CD4-positive, alpha-beta T cell (primary cell): ENCODE measurements around the gene SELENOM. TPM values are rescaled to one million over a fixed set of nuclear protein-coding genes. Genes with fewer than 3 reads are reported as not detected.

Source experiments
- ATAC-seq: fragments of 200-7000 bp; cut with Tn5 transposase; one replicate; pipeline ENCODE4 v1.10.0; 2022; ENCODE audit warnings: mild to moderate bottlenecking; ENCODE audit not compliant: poor library complexity
- CTCF ChIA-PET: fragments of 350-600 bp; sonication (Branson Sonifier 250); formaldehyde crosslinking; loops from one replicate; lab custom pipeline; 2021; ENCODE audit warnings: antibody characterized with exemption, inconsistent platforms; lab: Charles Lee
- POLR2A ChIA-PET: fragments of 350-600 bp; sonication (Branson Sonifier 250); formaldehyde crosslinking; loops from one replicate; lab custom pipeline; 2021; ENCODE audit warnings: antibody characterized with exemption, inconsistent platforms; lab: Charles Lee
- DNase-seq, 14 experiments: peaks; one replicate each; pipeline ENCODE4 v3.0.0-alpha.2; 2013 to 2020; ENCODE audit warnings: mixed read lengths in 2 of 14
- H3K27ac ChIP-seq, 2 donors: one replicate each; pipeline versions ENCODE4 v1.5.1 to v1.7.0; 2013; ENCODE audit warnings: low read length in 2 of 2, low read depth in 1 of 2, mild to moderate bottlenecking in 1 of 2
- H3K27me3 ChIP-seq, 2 experiments: 1 replicate in 1 of 2; 2 replicates in 1 of 2; pipeline versions ENCODE4 v1.6.1 to v1.7.0; 2013; ENCODE audit warnings: low read length in 2 of 2, control low read depth in 1 of 2, mild to moderate bottlenecking in 1 of 2, moderate library complexity in 1 of 2; ENCODE audit not compliant: insufficient read depth in 2 of 2, control insufficient read depth in 1 of 2
- H3K36me3 ChIP-seq: one replicate; pipeline ENCODE4 v1.6.1; 2013; ENCODE audit warnings: low read length, control low read depth; ENCODE audit not compliant: insufficient read depth
- H3K4me1 ChIP-seq: one replicate; pipeline ENCODE4 v1.6.1; 2013; ENCODE audit warnings: low read length, control low read depth; ENCODE audit not compliant: insufficient read depth
- H3K4me3 ChIP-seq: one replicate; pipeline ENCODE4 v1.5.1; 2013; ENCODE audit warnings: mild to moderate bottlenecking, low read length, moderate library complexity
- H3K9me3 ChIP-seq, 2 experiments: 1 replicate in 1 of 2; 2 replicates in 1 of 2; pipeline versions ENCODE4 v1.6.1 to v1.7.0; 2013; ENCODE audit warnings: low read length in 2 of 2, mild to moderate bottlenecking in 2 of 2, control low read depth in 1 of 2, moderate library complexity in 1 of 2; ENCODE audit not compliant: control insufficient read depth in 1 of 2, insufficient read depth in 1 of 2
- H3K27ac Mint-ChIP-seq: one replicate; pipeline ENCODE4 v1.8.0; 2020; ENCODE audit warnings: mixed read lengths
- H3K27me3 Mint-ChIP-seq: one replicate; pipeline ENCODE4 v1.8.0; 2021; ENCODE audit warnings: mixed read lengths
- H3K36me3 Mint-ChIP-seq: one replicate; pipeline ENCODE4 v1.8.0; 2021; ENCODE audit warnings: low read depth, mixed read lengths
- H3K4me1 Mint-ChIP-seq: one replicate; pipeline ENCODE4 v1.8.0; 2021; ENCODE audit warnings: low read depth, mixed read lengths
- H3K4me3 Mint-ChIP-seq: one replicate; pipeline ENCODE4 v1.8.0; 2020; ENCODE audit warnings: mild to moderate bottlenecking, mixed read lengths
- H3K9me3 Mint-ChIP-seq: one replicate; pipeline ENCODE4 v1.8.0; 2020; ENCODE audit warnings: mixed read lengths
- CTCF ChIP-seq: fragments of 200-600 bp; IDR thresholded peaks from one replicate; pipeline ENCODE4 v1.8.0; 2022; ENCODE audit warnings: antibody characterized with exemption, mild to moderate bottlenecking
- intact Hi-C, 2 experiments: fragments of 100-400 bp; cut with DNase I in 1 of 2; cut with micrococcal nuclease in 1 of 2; formaldehyde crosslinking; loops; one replicate each; pipeline versions ENCODE4 v1.15.1 to v1.9.0; 2023 to 2025; cut with DNase I, micrococcal nuclease
- total RNA-seq, 174 experiments: library from RNA in 2 of 174; stranded (reverse) in 2 of 174; gene quantifications; one replicate each; pipeline ENCODE4 v1.2.3 and lab custom pipeline; 2021 to 2026

The SELENOM gene
- total RNA-seq, 2 experiments from 2014 or later, result 78.0 to 82.4 TPM

GRCh38 chr22:31088233-31088986, 19.0 kb downstream of the SELENOM start:
- no peaks in the 10 kb centered on the region for H3K27me3 ChIP-seq
- H3K27ac ChIP-seq, result no peak overlapping the region
- intact Hi-C loops, result loop anchor here (5.0 to 10.0 kb wide), 4 partner anchors 59 to 424 kb away; partner anchors contain the start of gene DUSP18 (in 1 of the 2)
- H3K9me3 ChIP-seq, result no peaks in the 10 kb centered on the region
- CTCF ChIA-PET, result no interaction called here
- peaks cover 11% of the 10 kb centered on the region for H3K4me1 Mint-ChIP-seq
- no peaks in the 10 kb centered on the region for H3K36me3 ChIP-seq
- TF ChIP-seq CTCF, result no peak
- no peaks in the 10 kb centered on the region for H3K36me3 Mint-ChIP-seq
- no peak overlapping the region for H3K4me3 Mint-ChIP-seq
- POLR2A ChIA-PET, result no interaction called here
- H3K27ac Mint-ChIP-seq, result no peak overlapping the region
- no peaks in the 10 kb centered on the region for H3K9me3 Mint-ChIP-seq
- H3K4me1 ChIP-seq, result peaks cover 24% of the 10 kb centered on the region
- H3K27me3 Mint-ChIP-seq, result no peaks in the 10 kb centered on the region
- no peak overlapping the region for H3K4me3 ChIP-seq
- ATAC-seq (no peak), DNase-seq (no peak)

DNA sequence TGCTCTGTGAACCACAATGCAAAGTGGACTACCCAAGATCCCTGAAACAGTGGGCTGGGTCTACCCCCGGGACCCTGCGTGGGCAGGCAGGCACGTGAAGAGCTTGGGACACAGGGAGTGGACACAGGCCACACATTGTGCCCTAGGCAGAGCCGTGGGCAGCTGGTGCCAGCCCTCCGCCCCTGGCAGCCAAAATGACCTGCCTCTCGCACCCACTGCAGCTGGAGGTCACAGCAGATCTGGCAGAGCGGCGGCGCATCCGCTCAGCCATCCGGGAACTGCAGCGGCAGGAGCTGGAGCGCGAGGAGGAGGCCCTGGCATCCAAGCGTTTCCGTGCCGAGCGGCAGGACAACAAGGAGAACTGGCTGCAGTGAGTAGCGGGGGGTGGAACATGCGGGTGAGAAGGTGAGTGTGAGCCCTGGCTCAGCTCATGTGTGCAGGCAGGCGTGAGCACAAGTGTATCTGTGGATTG, 19.6 kb downstream of the SELENOM start:
- Mint-ChIP-seq H3K36me3 (no peaks in the 10 kb centered on the region), H3K4me1 (peaks cover 17% of the 10 kb centered on the region), H3K4me3 (no peak overlapping the region), H3K27ac (no peak overlapping the region), H3K27me3 (no peaks in the 10 kb centered on the region), H3K9me3 (no peaks in the 10 kb centered on the region)
- peaks cover 31% of the 10 kb centered on the region for H3K4me1 ChIP-seq
- no peak overlapping the region for H3K4me3 ChIP-seq
- no peak for TF ChIP-seq CTCF
- no peak for DNase-seq
- POLR2A ChIA-PET, result no interaction called here
- CTCF ChIA-PET, result no interaction called here
- H3K27me3 ChIP-seq, result no peaks in the 10 kb centered on the region
- no peaks in the 10 kb centered on the region for H3K36me3 ChIP-seq
- no peak for ATAC-seq
- intact Hi-C loops, result loop anchor here (5.0 to 10.0 kb wide), 4 partner anchors 60 to 423 kb away; partner anchors contain the start of gene DUSP18 (in 1 of the 2)
- no peaks in the 10 kb centered on the region for H3K9me3 ChIP-seq
- H3K27ac ChIP-seq, result no peak overlapping the region

DNA sequence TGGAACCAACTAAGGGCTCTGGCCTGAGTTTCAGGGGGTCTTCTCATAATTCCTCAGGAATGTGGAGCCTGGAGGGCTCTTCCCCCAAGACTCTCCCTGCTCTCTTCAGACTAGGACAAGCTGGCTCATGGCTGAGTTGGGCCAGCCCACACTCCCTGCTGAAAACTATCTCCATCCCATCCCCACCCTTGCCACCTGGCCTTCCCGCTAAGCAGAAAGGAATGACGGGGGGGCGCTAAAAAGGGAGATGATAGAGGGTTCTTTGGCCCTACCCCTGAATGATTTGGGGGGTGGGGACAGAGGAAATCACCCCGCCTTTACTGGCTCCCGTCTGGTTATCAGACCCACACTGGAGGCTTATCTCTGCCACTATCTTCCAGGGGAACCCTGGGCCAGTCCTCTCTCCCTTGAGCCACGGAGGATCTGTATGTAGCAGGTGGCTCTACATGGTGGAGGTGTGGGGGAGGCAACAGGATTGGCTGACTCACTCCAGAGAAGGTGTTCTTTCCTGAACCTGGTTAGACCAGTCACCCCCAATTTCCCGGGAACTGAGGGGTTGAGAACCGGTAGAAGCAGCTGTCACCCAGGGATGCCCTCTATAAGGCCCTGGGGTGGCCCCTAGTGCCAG, 20.6 kb downstream of the SELENOM start:
- H3K27ac Mint-ChIP-seq, result no peak overlapping the region

More for the DNA sequence above, 20.6 kb downstream of the SELENOM start:
- DNase-seq, result no peak
- H3K27ac ChIP-seq, result no peak overlapping the region
- TF ChIP-seq CTCF, result no peak
- Mint-ChIP-seq H3K4me3 (peak overlapping the region; percentile 39), H3K27me3 (no peaks in the 10 kb centered on the region), H3K4me1 (peaks cover 27% of the 10 kb centered on the region), H3K36me3 (no peaks in the 10 kb centered on the region), H3K9me3 (no peaks in the 10 kb centered on the region)
- H3K27me3 ChIP-seq, result no peaks in the 10 kb centered on the region
- intact Hi-C loops, result loop anchor here (1.0 to 10.0 kb wide), 5 partner anchors 60 to 452 kb away; partner anchors contain the start of genes DUSP18 (in 1 of the 2) and SLC35E4 (in 1 of the 2)
- peaks cover 40% of the 10 kb centered on the region for H3K4me1 ChIP-seq
- no peaks in the 10 kb centered on the region for H3K36me3 ChIP-seq
- ChIA-PET POLR2A (no interaction called here), CTCF (no interaction called here)
- H3K4me3 ChIP-seq, result no peak overlapping the region
- no peaks in the 10 kb centered on the region for H3K9me3 ChIP-seq
- ATAC-seq, result no peak
